HUES64 (cell line): ENCODE data around the gene PPAN.

ENCODE experiments used
- H3K27ac ChIP-seq: 2 replicates; pipeline ENCODE4 v1.7.0; 2013; ENCODE audit warnings: low read depth, low read length, inconsistent platforms
- H3K27me3 ChIP-seq: 2 replicates; pipeline ENCODE4 v1.6.1; 2013; ENCODE audit warnings: mild to moderate bottlenecking, low read length; ENCODE audit not compliant: insufficient read depth
- H3K36me3 ChIP-seq: 2 replicates; pipeline ENCODE4 v1.6.1; 2013; ENCODE audit warnings: mild to moderate bottlenecking, low read length; ENCODE audit not compliant: insufficient read depth
- H3K4me1 ChIP-seq: 2 replicates; pipeline ENCODE4 v1.6.1; 2013; ENCODE audit warnings: mild to moderate bottlenecking, low read length, moderate library complexity; ENCODE audit not compliant: insufficient read depth
- H3K4me3 ChIP-seq: 2 replicates; pipeline ENCODE4 v1.5.1; 2013; ENCODE audit warnings: mild to moderate bottlenecking, low read length, moderate library complexity
- H3K9ac ChIP-seq: 2 replicates; pipeline ENCODE4 v1.6.1; 2013; ENCODE audit warnings: mild to moderate bottlenecking, low read depth, low read length
- H3K9me3 ChIP-seq: 2 replicates; pipeline ENCODE4 v1.6.1; 2013; ENCODE audit warnings: low read depth, low read length; ENCODE audit not compliant: insufficient read depth
- WGBS: fragments of 150-250, 120-280 bp; methylation state at CpG from one replicate; pipeline ENCODE4 v1.1.7; 2013; ENCODE audit warnings: missing lambda C conversion rate; 5-methylcytosine and 5-hydroxymethylcytosine counted together

The PPAN gene

GRCh38 chr19:10115392-10116084, 9.4 kb downstream of the PPAN start:
- Histone ChIP-seq H3K4me3 (no peak overlapping the region), H3K4me1 (no peaks in the 10 kb centered on the region), H3K9me3 (no peaks in the 10 kb centered on the region), H3K9ac (no peak overlapping the region), H3K27me3 (no peaks in the 10 kb centered on the region), H3K27ac (no peak overlapping the region), H3K36me3 (peaks cover 48% of the 10 kb centered on the region)
- WGBS, result 96% methylated on average over 45 of the region's 45 CpGs

- Histone ChIP-seq H3K36me3 (peaks cover 41% of the 10 kb centered on the region), H3K9ac (no peak overlapping the region), H3K27ac (no peak overlapping the region), H3K9me3 (no peaks in the 10 kb centered on the region), H3K27me3 (no peaks in the 10 kb centered on the region), H3K4me1 (no peaks in the 10 kb centered on the region), H3K4me3 (no peak overlapping the region)
- 94% methylated on average over 35 of the region's 35 CpGs for WGBS
Measured at GRCh38 chr19:10116085-10116865, 10.1 kb downstream of the PPAN start.

DNA sequence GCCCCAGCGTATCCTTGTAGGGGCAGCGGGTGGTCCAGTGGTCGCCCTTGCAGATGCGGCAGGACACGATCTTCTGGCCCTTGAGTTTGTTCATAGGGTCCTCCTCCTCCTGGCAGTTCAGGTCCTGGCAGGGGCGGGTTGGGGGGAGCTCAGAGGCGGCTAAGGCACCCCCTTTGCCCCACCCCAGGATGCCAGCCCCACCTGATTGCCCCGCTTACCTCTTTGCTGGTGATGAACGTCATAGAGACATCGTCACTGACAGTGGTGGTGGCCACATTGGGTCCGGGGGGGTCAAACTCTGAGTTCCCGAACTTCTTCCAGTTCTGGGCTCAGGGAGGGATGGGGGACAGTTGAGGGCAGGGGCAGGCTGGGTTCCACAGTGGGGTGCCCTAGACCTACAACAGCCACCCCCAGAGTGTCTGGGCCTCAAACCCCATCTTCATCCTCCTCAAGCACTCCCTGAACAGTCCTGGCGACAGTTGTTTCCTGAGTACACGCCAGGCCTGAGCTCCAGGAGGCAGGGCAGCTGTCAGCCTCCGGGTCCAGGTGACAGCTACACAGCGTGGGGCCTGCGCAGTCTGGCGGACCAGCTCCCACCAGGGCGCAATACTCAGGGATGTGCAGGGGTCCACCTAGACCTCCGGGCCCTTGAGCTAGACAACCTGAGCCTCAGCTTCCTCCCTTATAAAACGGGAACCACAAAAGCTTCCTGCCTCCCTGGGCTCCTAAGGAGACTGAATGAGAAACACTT, 10.9 kb downstream of the PPAN start:
- no peaks in the 10 kb centered on the region for H3K9me3 ChIP-seq
- no peaks in the 10 kb centered on the region for H3K4me1 ChIP-seq
- no peak overlapping the region for H3K27ac ChIP-seq
- no peak overlapping the region for H3K4me3 ChIP-seq
- H3K36me3 ChIP-seq, result peaks cover 37% of the 10 kb centered on the region
- no peaks in the 10 kb centered on the region for H3K27me3 ChIP-seq
- H3K9ac ChIP-seq, result no peak overlapping the region
- 96% methylated on average over 21 of the region's 21 CpGs for WGBS

DNA sequence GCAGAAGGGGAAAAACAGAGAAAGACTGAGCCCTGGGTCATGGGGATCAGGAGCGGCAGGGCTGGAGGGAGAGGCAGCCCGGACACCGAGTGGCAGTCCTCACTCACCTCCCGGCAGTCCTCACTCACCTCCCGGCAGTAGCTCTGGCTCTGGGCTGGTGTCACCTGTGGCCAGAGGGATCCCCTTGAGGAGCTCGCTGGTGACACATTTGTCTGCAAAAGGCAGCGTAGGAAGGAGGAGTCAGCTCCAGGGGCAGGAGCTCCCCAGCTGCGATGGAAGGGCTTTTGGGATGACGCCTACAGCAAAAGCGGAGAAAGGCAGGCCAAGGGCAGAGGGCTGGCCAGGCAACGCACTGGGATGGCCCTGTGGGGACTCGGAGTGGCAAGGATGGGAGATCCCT, 12.8 kb downstream of the PPAN start:
- 46% methylated on average over 12 of the region's 12 CpGs for WGBS
- H3K27ac ChIP-seq, result no peak overlapping the region

GRCh38 chr19:10120538-10121189, 14.5 kb downstream of the PPAN start:
- Histone ChIP-seq H3K36me3 (peaks cover 32% of the 10 kb centered on the region), H3K4me3 (no peak overlapping the region), H3K27me3 (no peaks in the 10 kb centered on the region), H3K9ac (no peak overlapping the region), H3K27ac (no peak overlapping the region), H3K4me1 (no peaks in the 10 kb centered on the region), H3K9me3 (no peaks in the 10 kb centered on the region)
- WGBS, result 88% methylated on average over 8 of the region's 9 CpGs

More for the DNA sequence above, 12.8 kb downstream of the PPAN start:
- Histone ChIP-seq H3K36me3 (peaks cover 37% of the 10 kb centered on the region), H3K4me1 (no peaks in the 10 kb centered on the region), H3K9ac (peak overlapping the region; percentile 80), H3K9me3 (no peaks in the 10 kb centered on the region), H3K27me3 (no peaks in the 10 kb centered on the region), H3K4me3 (peak overlapping the region; percentile 77)

GRCh38 chr19:10122045-10122444, 15.9 kb downstream of the PPAN start:
- Histone ChIP-seq H3K4me1 (no peaks in the 10 kb centered on the region), H3K9me3 (no peaks in the 10 kb centered on the region), H3K9ac (no peak overlapping the region), H3K27me3 (no peaks in the 10 kb centered on the region), H3K36me3 (peaks cover 21% of the 10 kb centered on the region), H3K4me3 (no peak overlapping the region), H3K27ac (no peak overlapping the region)
- 93% methylated on average over 6 of the region's 6 CpGs for WGBS

GRCh38 chr19:10124429-10124828, 18.3 kb downstream of the PPAN start:
- no peaks in the 10 kb centered on the region for H3K9me3 ChIP-seq
- 88% methylated on average over 7 of the region's 7 CpGs for WGBS
- no peak overlapping the region for H3K4me3 ChIP-seq
- H3K4me1 ChIP-seq, result no peaks in the 10 kb centered on the region
- H3K36me3 ChIP-seq, result peaks cover 15% of the 10 kb centered on the region
- no peaks in the 10 kb centered on the region for H3K27me3 ChIP-seq
- no peak overlapping the region for H3K9ac ChIP-seq
- H3K27ac ChIP-seq, result no peak overlapping the region

GRCh38 chr19:10126213-10126639, 20.1 kb downstream of the PPAN start:
- Histone ChIP-seq H3K4me1 (no peaks in the 10 kb centered on the region), H3K36me3 (peaks cover 25% of the 10 kb centered on the region), H3K9me3 (no peaks in the 10 kb centered on the region), H3K4me3 (no peak overlapping the region), H3K27ac (no peak overlapping the region), H3K9ac (no peak overlapping the region), H3K27me3 (no peaks in the 10 kb centered on the region)
- WGBS, result 99% methylated on average over 3 of the region's 4 CpGs

- H3K4me1 ChIP-seq, result no peaks in the 10 kb centered on the region
- peaks cover 74% of the 10 kb centered on the region for H3K36me3 ChIP-seq
- H3K27me3 ChIP-seq, result no peaks in the 10 kb centered on the region
- H3K27ac ChIP-seq, result no peak overlapping the region
- no peaks in the 10 kb centered on the region for H3K9me3 ChIP-seq
- no peak overlapping the region for H3K9ac ChIP-seq
- WGBS, result 94% methylated on average over 7 of the region's 7 CpGs
- no peak overlapping the region for H3K4me3 ChIP-seq
Measured at GRCh38 chr19:10132905-10133304, 26.7 kb downstream of the PPAN start.

GRCh38 chr19:10133596-10133995, 27.4 kb downstream of the PPAN start:
- 96% methylated on average over 11 of the region's 11 CpGs for WGBS
- H3K27ac ChIP-seq, result no peak overlapping the region
- H3K9me3 ChIP-seq, result no peaks in the 10 kb centered on the region
- H3K27me3 ChIP-seq, result no peaks in the 10 kb centered on the region
- peaks cover 78% of the 10 kb centered on the region for H3K36me3 ChIP-seq
- no peaks in the 10 kb centered on the region for H3K4me1 ChIP-seq
- no peak overlapping the region for H3K9ac ChIP-seq
- no peak overlapping the region for H3K4me3 ChIP-seq

GRCh38 chr19:10134040-10134439, 27.9 kb downstream of the PPAN start:
- Histone ChIP-seq H3K9me3 (no peaks in the 10 kb centered on the region), H3K27ac (no peak overlapping the region), H3K36me3 (peaks cover 81% of the 10 kb centered on the region), H3K4me1 (no peaks in the 10 kb centered on the region), H3K27me3 (no peaks in the 10 kb centered on the region), H3K9ac (no peak overlapping the region), H3K4me3 (no peak overlapping the region)
- 95% methylated on average over 9 of the region's 9 CpGs for WGBS
